HL-60/S4 treated with retinoic acid at 250 ng/mL for 4 days and 3 days (cell line): ENCODE data around the gene RAVER1.

Experiments used
- in situ Hi-C: fragments of 300-500 bp; cut with MboI; formaldehyde crosslinking; loops from 2 replicates; pipeline ENCODE4 v1.7.0; 2022; ENCODE audit warnings: low sequenced_read_pairs

The RAVER1 gene

GRCh38 chr19:10277795-10278589, 55.3 kb downstream of the RAVER1 start:
- in situ Hi-C loops, result no loop called here

- in situ Hi-C loops, result loop anchor here (5.0 kb wide), 1 partner anchor 113 kb away; no protein-coding TSS in a partner anchor
Measured at GRCh38 chr19:10274589-10274988, 58.7 kb downstream of the RAVER1 start.

GRCh38 chr19:10271543-10272086, 61.7 kb downstream of the RAVER1 start:
- in situ Hi-C loops, result loop anchor here (5.0 kb wide), 1 partner anchor 116 kb away; no protein-coding TSS in a partner anchor

- in situ Hi-C loops, result loop anchor here (5.0 kb wide), 1 partner anchor 116 kb away; no protein-coding TSS in a partner anchor
Measured at GRCh38 chr19:10270616-10271394, 62.5 kb downstream of the RAVER1 start, which contains the start of gene ICAM1. TSS of gene ICAM1 (plus strand) at chr19:10271120. CDS start at chr19:10271160, 40 bp downstream.

GRCh38 chr19:10270180-10270615, 63.1 kb downstream of the RAVER1 start:
- in situ Hi-C loops, result loop anchor here (5.0 kb wide), 1 partner anchor 117 kb away; no protein-coding TSS in a partner anchor

GRCh38 chr19:10269333-10270179, 63.8 kb downstream of the RAVER1 start:
- in situ Hi-C loops, result loop anchor here (5.0 kb wide), 1 partner anchor 118 kb away; no protein-coding TSS in a partner anchor

- in situ Hi-C loops, result no loop called here
Measured at GRCh38 chr19:10268071-10268470, 65.3 kb downstream of the RAVER1 start.

- in situ Hi-C loops, result no loop called here
Measured at GRCh38 chr19:10266706-10267105, 66.6 kb downstream of the RAVER1 start.
